Transverse colon (tissue), 4 donors: ENCODE measurements around the gene NUP50.

Experiments used
- CTCF ChIP-seq, 5 experiments: fragments of 200-600 bp in 3 of 5; fragments of 450-650 bp in 2 of 5; sonication (generic) in 3 of 5; IDR thresholded peaks; 1 replicate in 2 of 5; 2 replicates in 3 of 5; pipeline ENCODE4 v1.5.1; 2016 to 2017; ENCODE audit warnings: antibody characterized with exemption in 5 of 5, inconsistent platforms in 3 of 5, mild to moderate bottlenecking in 2 of 5, moderate library complexity in 1 of 5
- EP300 ChIP-seq: sonication (generic); formaldehyde crosslinking; IDR thresholded peaks from one replicate; pipeline ENCODE4 v1.6.1; 2017; ENCODE audit warnings: antibody characterized with exemption, low read depth
- POLR2A ChIP-seq: fragments of 450-650 bp; IDR thresholded peaks from one replicate; pipeline ENCODE4 v1.6.1; 2016; ENCODE audit warnings: antibody characterized with exemption, mild to moderate bottlenecking, moderate library complexity
- POLR2AphosphoS5 ChIP-seq, 3 donors: sonication (generic); formaldehyde crosslinking; IDR thresholded peaks; one replicate each; pipeline ENCODE4 v1.6.1; 2016; ENCODE audit warnings: antibody characterized with exemption in 3 of 3

GRCh38 chr22:45120440-45120839 lies 43.3 kb upstream of the NUP50 start:
- TF ChIP-seq EP300: no peak
- no peak for TF ChIP-seq POLR2AphosphoS5 (IDR thresholded peaks at IDR 0.05)
- no peak for TF ChIP-seq CTCF (IDR thresholded peaks at IDR 0.05)
- no peak for TF ChIP-seq POLR2A
